ENCODE results near the gene MLH1.

GRCh38 chr3:36943601-36944000 lies 49.7 kb upstream of the MLH1 start:
- no peak for TF ChIP-seq CTCF (IDR thresholded peaks at IDR 0.05)
- no peak for TF ChIP-seq POLR2A (IDR thresholded peaks at IDR 0.05)
- TF ChIP-seq EP300 (IDR thresholded peaks at IDR 0.05) = no peak
- no peak for TF ChIP-seq POLR2AphosphoS5 (IDR thresholded peaks at IDR 0.05)
